ENCODE measurements around the gene CERKL.

CERKL gene

GRCh38 chr2:181517685-181518301 is 139.1 kb downstream of the CERKL start:
- Histone ChIP-seq H2AFZ (ENCODE audit: low read length) (no peak overlapping the region), H3K4me2 (ENCODE audit: low read depth, low read length, poor library complexity, severe bottlenecking) (no peak overlapping the region), H3K9me3 (ENCODE audit: insufficient read depth, low read depth, low read length) (no peaks in the 10 kb centered on the region), H3K4me1 (ENCODE audit: insufficient read depth, low read length, poor library complexity, severe bottlenecking) (peaks cover 20% of the 10 kb centered on the region), H4K20me1 (ENCODE audit: insufficient read depth, low read length, poor library complexity, severe bottlenecking) (peaks cover 33% of the 10 kb centered on the region), H3K79me2 (ENCODE audit: insufficient read depth, low read length) (no peaks in the 10 kb centered on the region), H3K4me3 (ENCODE audit: low read length, poor library complexity, severe bottlenecking) (no peak overlapping the region), H3K9ac (ENCODE audit: low read depth, low read length, poor library complexity, severe bottlenecking) (no peak overlapping the region), H3K9me2 (replicated peaks; ENCODE audit: low read depth, low read length) (no peaks in the 10 kb centered on the region), H3F3A (ENCODE audit: low read depth) (peaks cover 21% of the 10 kb centered on the region; the same call in 1 of the 2 replicates), H3K36me3 (ENCODE audit: insufficient read depth, low read length) (peaks cover 88% of the 10 kb centered on the region), H3K27me3 (ENCODE audit: insufficient read depth, low read length, poor library complexity, severe bottlenecking) (no peaks in the 10 kb centered on the region)
- TF ChIP-seq CTCF (conservative IDR thresholded peaks at IDR 0.05; ENCODE audit: low read length) (no peak), EZH2phosphoT487 (IDR thresholded peaks at IDR 0.05; ENCODE audit: borderline replicate concordance) (no peak)

- Histone ChIP-seq H3K4me1 (ENCODE audit: insufficient read depth, low read length, poor library complexity, severe bottlenecking) (peaks cover 20% of the 10 kb centered on the region), H2AFZ (ENCODE audit: low read length) (no peak overlapping the region), H3K79me2 (ENCODE audit: insufficient read depth, low read length) (no peaks in the 10 kb centered on the region), H3K9ac (ENCODE audit: low read depth, low read length, poor library complexity, severe bottlenecking) (no peak overlapping the region), H3K9me3 (ENCODE audit: insufficient read depth, low read depth, low read length) (no peaks in the 10 kb centered on the region), H3K27me3 (ENCODE audit: insufficient read depth, low read length, poor library complexity, severe bottlenecking) (no peaks in the 10 kb centered on the region), H3K4me2 (ENCODE audit: low read depth, low read length, poor library complexity, severe bottlenecking) (no peak overlapping the region), H3K4me3 (ENCODE audit: low read length, poor library complexity, severe bottlenecking) (no peak overlapping the region), H3K36me3 (ENCODE audit: insufficient read depth, low read length) (peaks cover 88% of the 10 kb centered on the region), H3K9me2 (replicated peaks; ENCODE audit: low read depth, low read length) (no peaks in the 10 kb centered on the region), H4K20me1 (ENCODE audit: insufficient read depth, low read length, poor library complexity, severe bottlenecking) (peaks cover 37% of the 10 kb centered on the region), H3F3A (ENCODE audit: low read depth) (peaks cover 16% of the 10 kb centered on the region; the same call in 1 of the 2 replicates)
- TF ChIP-seq EZH2phosphoT487 (IDR thresholded peaks at IDR 0.05; ENCODE audit: borderline replicate concordance) (no peak), CTCF (conservative IDR thresholded peaks at IDR 0.05; ENCODE audit: low read length) (no peak)
Measured at GRCh38 chr2:181516992-181517391, 139.9 kb downstream of the CERKL start.

- TF ChIP-seq EZH2phosphoT487 (IDR thresholded peaks at IDR 0.05; ENCODE audit: borderline replicate concordance) (no peak), CTCF (conservative IDR thresholded peaks at IDR 0.05; ENCODE audit: low read length) (no peak)
- Histone ChIP-seq H2AFZ (ENCODE audit: low read length) (no peak overlapping the region), H3K79me2 (ENCODE audit: insufficient read depth, low read length) (no peaks in the 10 kb centered on the region), H3K4me1 (ENCODE audit: insufficient read depth, low read length, poor library complexity, severe bottlenecking) (peaks cover 20% of the 10 kb centered on the region), H3K4me3 (ENCODE audit: low read length, poor library complexity, severe bottlenecking) (no peak overlapping the region), H3K9me3 (ENCODE audit: insufficient read depth, low read depth, low read length) (no peaks in the 10 kb centered on the region), H3K36me3 (ENCODE audit: insufficient read depth, low read length) (peaks cover 93% of the 10 kb centered on the region), H3F3A (ENCODE audit: low read depth) (peaks cover 22% of the 10 kb centered on the region; the same call in 1 of the 2 replicates), H3K27me3 (ENCODE audit: insufficient read depth, low read length, poor library complexity, severe bottlenecking) (no peaks in the 10 kb centered on the region), H3K9ac (ENCODE audit: low read depth, low read length, poor library complexity, severe bottlenecking) (no peak overlapping the region), H3K9me2 (replicated peaks; ENCODE audit: low read depth, low read length) (no peaks in the 10 kb centered on the region), H3K4me2 (ENCODE audit: low read depth, low read length, poor library complexity, severe bottlenecking) (no peak overlapping the region), H4K20me1 (ENCODE audit: insufficient read depth, low read length, poor library complexity, severe bottlenecking) (peaks cover 40% of the 10 kb centered on the region)
Measured at GRCh38 chr2:181515719-181516118, 141.2 kb downstream of the CERKL start.

Measured in Loucy (cell line).